HepG2 (cell line): ENCODE measurements around the gene KCNAB3. TPM values are rescaled to one million over a fixed set of nuclear protein-coding genes. Genes with fewer than 3 reads are reported as not detected.

ENCODE experiments used
- GZF1 ChIP-seq: sonication (generic); formaldehyde crosslinking; IDR thresholded peaks from 2 replicates; pipeline ENCODE4 v1.5.1; 2020; ENCODE audit warnings: mild to moderate bottlenecking, missing genetic modification reagents
- KAT8 ChIP-seq: IDR thresholded peaks from 2 replicates; pipeline ENCODE4 v1.6.1; 2016; ENCODE audit warnings: missing genetic modification reagents, missing compliant biosample characterization
- ZFP37 ChIP-seq: sonication (generic); formaldehyde crosslinking; IDR thresholded peaks from 2 replicates; pipeline ENCODE4 v1.4.0; 2020; ENCODE audit warnings: missing genetic modification reagents, borderline replicate concordance
- ZNF263 ChIP-seq: sonication (generic); formaldehyde crosslinking; IDR thresholded peaks from 2 replicates; pipeline ENCODE4 v1.4.0; 2020; ENCODE audit warnings: missing genetic modification reagents
- ZNF501 ChIP-seq: sonication (generic); formaldehyde crosslinking; IDR thresholded peaks from 2 replicates; pipeline ENCODE4 v1.5.1; 2020; ENCODE audit warnings: mild to moderate bottlenecking, moderate library complexity, missing genetic modification reagents
- ZNF547 ChIP-seq: sonication (generic); formaldehyde crosslinking; IDR thresholded peaks from 2 replicates; pipeline ENCODE4 v1.5.1; 2020; ENCODE audit warnings: mild to moderate bottlenecking, missing genetic modification reagents
- ZNF619 ChIP-seq: sonication (generic); formaldehyde crosslinking; IDR thresholded peaks from 2 replicates; pipeline ENCODE4 v1.4.0; 2020; ENCODE audit warnings: mild to moderate bottlenecking, missing genetic modification reagents
- polyA plus RNA-seq, 8 experiments: library from polyadenylated mRNA; depleted of rRNA in 3 of 8; stranded (reverse) in 7 of 8; unstranded in 1 of 8; fragments of >200 nt; fragmentation: Illumina TruSeq in 4 of 8; extraction: Trizol in 4 of 8; gene quantifications; 2 replicates each; pipeline versions ENCODE4 v1.2.1 to v1.2.3, GENCODE V29; 2011 to 2016; ENCODE audit warnings: low read depth in 4 of 8, missing spikeins in 1 of 8, mixed read lengths in 1 of 8; ENCODE audit not compliant: insufficient read depth in 1 of 8
- total RNA-seq, 5 experiments: library from RNA; depleted of rRNA; stranded (reverse); fragments of >200 nt; fragmentation: Illumina TruSeq; extraction: Trizol; gene quantifications; 2 replicates each; pipeline ENCODE4 v1.2.3, GENCODE V29; 2016; ENCODE audit warnings: low read depth in 1 of 5
- TF ChIP-seq, protein P1 (sequence below): sonication (generic); formaldehyde crosslinking; IDR thresholded peaks from 2 replicates; pipeline ENCODE4 v1.4.0; 2020; ENCODE audit warnings: missing genetic modification reagents, mild to moderate bottlenecking, borderline replicate concordance
- TF ChIP-seq, protein P2 (sequence below): sonication (generic); formaldehyde crosslinking; IDR thresholded peaks from 2 replicates; pipeline ENCODE4 v1.5.0; 2020; ENCODE audit warnings: missing genetic modification reagents
- TF ChIP-seq, protein P3 (sequence below), 2 experiments: sonication (generic) in 1 of 2; formaldehyde crosslinking in 1 of 2; IDR thresholded peaks; 2 replicates each; pipeline versions ENCODE4 v1.4.0 to v1.6.1; 2016 to 2020; ENCODE audit warnings: borderline replicate concordance in 1 of 2, low read depth in 1 of 2, mild to moderate bottlenecking in 1 of 2, missing genetic modification reagents in 1 of 2
- TF ChIP-seq, protein P4 (sequence below): sonication (generic); formaldehyde crosslinking; IDR thresholded peaks from 2 replicates; pipeline ENCODE4 v1.4.0; 2020; ENCODE audit warnings: mild to moderate bottlenecking, missing genetic modification reagents, borderline replicate concordance
- TF ChIP-seq, protein P5 (sequence below): sonication (generic); formaldehyde crosslinking; IDR thresholded peaks from 2 replicates; pipeline ENCODE4 v1.4.0; 2020; ENCODE audit warnings: missing genetic modification reagents

Gene KCNAB3
- total and polyA plus RNA-seq, 2 of the 13 experiments (the other 11 are each of a cell fraction or from before 2014, with no cell fraction given): 0.29 to 0.88 TPM

DNA sequence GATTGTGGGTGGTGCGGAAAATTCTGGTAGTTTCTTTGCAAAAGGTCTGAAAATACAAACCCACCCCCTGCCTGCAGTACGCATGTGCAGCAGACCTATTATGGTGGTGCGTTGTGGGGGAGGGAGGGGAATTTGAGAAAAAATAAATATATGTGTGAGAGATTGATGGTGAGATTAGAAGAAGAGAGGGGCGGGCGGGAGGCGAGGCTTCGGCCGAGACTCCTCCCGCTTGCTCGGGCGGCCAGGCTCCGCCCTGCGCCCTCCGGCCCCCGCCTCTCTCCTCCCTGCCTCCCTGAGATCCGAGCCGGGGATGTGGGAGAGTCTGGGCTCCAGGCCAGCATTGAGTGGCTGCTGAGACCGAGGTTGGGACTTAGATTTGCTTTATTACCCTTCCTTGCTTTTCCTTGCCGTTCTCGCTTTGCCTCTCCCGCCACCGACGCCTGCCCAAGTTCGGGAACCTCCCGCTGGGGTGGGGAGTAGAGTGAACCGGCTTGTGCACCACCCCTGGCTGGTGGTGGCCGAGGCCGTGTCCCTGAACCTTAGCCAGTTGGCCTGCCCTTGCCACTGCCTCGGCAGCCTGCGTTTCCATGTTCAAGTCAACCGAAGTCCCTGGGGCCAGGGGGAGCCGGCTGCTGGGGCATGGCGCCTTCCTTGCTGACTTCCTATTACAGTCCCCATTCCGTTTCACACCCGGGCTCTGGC, 42.0 kb downstream of the KCNAB3 start (continued):
- TF ChIP-seq, protein P1, sequence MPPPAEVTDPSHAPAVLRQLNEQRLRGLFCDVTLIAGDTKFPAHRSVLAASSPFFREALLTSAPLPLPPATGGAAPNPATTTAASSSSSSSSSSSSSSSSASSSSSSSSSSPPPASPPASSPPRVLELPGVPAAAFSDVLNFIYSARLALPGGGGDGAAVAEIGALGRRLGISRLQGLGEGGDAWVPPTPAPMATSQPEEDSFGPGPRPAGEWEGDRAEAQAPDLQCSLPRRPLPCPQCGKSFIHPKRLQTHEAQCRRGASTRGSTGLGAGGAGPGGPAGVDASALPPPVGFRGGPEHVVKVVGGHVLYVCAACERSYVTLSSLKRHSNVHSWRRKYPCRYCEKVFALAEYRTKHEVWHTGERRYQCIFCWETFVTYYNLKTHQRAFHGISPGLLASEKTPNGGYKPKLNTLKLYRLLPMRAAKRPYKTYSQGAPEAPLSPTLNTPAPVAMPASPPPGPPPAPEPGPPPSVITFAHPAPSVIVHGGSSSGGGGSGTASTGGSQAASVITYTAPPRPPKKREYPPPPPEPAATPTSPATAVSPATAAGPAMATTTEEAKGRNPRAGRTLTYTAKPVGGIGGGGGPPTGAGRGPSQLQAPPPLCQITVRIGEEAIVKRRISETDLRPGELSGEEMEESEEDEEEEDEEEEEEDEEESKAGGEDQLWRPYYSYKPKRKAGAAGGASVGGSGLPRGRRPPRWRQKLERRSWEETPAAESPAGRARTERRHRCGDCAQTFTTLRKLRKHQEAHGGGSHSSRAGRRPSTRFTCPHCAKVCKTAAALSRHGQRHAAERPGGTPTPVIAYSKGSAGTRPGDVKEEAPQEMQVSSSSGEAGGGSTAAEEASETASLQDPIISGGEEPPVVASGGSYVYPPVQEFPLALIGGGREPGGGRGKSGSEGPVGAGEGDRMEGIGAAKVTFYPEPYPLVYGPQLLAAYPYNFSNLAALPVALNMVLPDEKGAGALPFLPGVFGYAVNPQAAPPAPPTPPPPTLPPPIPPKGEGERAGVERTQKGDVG (CRISPR knock-in tag): 0 out of 2 replicates have a peak, but pooled peaks have one; percentile 59
- peak; percentile 45 for TF ChIP-seq KAT8 (CRISPR knock-in tag)
- TF ChIP-seq, protein P2, sequence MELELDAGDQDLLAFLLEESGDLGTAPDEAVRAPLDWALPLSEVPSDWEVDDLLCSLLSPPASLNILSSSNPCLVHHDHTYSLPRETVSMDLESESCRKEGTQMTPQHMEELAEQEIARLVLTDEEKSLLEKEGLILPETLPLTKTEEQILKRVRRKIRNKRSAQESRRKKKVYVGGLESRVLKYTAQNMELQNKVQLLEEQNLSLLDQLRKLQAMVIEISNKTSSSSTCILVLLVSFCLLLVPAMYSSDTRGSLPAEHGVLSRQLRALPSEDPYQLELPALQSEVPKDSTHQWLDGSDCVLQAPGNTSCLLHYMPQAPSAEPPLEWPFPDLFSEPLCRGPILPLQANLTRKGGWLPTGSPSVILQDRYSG (CRISPR knock-in tag): no peak
- TF ChIP-seq, protein P3, sequence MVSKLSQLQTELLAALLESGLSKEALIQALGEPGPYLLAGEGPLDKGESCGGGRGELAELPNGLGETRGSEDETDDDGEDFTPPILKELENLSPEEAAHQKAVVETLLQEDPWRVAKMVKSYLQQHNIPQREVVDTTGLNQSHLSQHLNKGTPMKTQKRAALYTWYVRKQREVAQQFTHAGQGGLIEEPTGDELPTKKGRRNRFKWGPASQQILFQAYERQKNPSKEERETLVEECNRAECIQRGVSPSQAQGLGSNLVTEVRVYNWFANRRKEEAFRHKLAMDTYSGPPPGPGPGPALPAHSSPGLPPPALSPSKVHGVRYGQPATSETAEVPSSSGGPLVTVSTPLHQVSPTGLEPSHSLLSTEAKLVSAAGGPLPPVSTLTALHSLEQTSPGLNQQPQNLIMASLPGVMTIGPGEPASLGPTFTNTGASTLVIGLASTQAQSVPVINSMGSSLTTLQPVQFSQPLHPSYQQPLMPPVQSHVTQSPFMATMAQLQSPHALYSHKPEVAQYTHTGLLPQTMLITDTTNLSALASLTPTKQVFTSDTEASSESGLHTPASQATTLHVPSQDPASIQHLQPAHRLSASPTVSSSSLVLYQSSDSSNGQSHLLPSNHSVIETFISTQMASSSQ (IDR thresholded peaks at IDR 0.05; ENCODE audit: low read depth): no peak
- TF ChIP-seq, protein P3 (CRISPR knock-in tag; IDR thresholded peaks at IDR 0.05; ENCODE audit: borderline replicate concordance): peak; percentile 49; the same call in 1 of the 2 replicates
- TF ChIP-seq ZFP37 (CRISPR knock-in tag): no peak
- TF ChIP-seq ZNF547: peak; percentile 82
- no peak for TF ChIP-seq GZF1 (CRISPR knock-in tag)
- TF ChIP-seq ZNF619 (CRISPR knock-in tag): peak; percentile 68; the same call in 1 of the 2 replicates
- TF ChIP-seq ZNF501 (CRISPR knock-in tag): peak; percentile 62; the same call in 1 of the 2 replicates
- peak; percentile 86 for TF ChIP-seq ZNF263 (CRISPR knock-in tag)
- TF ChIP-seq, protein P4, sequence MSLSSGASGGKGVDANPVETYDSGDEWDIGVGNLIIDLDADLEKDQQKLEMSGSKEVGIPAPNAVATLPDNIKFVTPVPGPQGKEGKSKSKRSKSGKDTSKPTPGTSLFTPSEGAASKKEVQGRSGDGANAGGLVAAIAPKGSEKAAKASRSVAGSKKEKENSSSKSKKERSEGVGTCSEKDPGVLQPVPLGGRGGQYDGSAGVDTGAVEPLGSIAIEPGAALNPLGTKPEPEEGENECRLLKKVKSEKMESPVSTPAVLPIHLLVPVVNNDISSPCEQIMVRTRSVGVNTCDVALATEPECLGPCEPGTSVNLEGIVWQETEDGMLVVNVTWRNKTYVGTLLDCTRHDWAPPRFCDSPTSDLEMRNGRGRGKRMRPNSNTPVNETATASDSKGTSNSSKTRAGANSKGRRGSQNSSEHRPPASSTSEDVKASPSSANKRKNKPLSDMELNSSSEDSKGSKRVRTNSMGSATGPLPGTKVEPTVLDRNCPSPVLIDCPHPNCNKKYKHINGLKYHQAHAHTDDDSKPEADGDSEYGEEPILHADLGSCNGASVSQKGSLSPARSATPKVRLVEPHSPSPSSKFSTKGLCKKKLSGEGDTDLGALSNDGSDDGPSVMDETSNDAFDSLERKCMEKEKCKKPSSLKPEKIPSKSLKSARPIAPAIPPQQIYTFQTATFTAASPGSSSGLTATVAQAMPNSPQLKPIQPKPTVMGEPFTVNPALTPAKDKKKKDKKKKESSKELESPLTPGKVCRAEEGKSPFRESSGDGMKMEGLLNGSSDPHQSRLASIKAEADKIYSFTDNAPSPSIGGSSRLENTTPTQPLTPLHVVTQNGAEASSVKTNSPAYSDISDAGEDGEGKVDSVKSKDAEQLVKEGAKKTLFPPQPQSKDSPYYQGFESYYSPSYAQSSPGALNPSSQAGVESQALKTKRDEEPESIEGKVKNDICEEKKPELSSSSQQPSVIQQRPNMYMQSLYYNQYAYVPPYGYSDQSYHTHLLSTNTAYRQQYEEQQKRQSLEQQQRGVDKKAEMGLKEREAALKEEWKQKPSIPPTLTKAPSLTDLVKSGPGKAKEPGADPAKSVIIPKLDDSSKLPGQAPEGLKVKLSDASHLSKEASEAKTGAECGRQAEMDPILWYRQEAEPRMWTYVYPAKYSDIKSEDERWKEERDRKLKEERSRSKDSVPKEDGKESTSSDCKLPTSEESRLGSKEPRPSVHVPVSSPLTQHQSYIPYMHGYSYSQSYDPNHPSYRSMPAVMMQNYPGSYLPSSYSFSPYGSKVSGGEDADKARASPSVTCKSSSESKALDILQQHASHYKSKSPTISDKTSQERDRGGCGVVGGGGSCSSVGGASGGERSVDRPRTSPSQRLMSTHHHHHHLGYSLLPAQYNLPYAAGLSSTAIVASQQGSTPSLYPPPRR (CRISPR knock-in tag): peak; percentile 68; the same call in 1 of the 2 replicates
- TF ChIP-seq, protein P5, sequence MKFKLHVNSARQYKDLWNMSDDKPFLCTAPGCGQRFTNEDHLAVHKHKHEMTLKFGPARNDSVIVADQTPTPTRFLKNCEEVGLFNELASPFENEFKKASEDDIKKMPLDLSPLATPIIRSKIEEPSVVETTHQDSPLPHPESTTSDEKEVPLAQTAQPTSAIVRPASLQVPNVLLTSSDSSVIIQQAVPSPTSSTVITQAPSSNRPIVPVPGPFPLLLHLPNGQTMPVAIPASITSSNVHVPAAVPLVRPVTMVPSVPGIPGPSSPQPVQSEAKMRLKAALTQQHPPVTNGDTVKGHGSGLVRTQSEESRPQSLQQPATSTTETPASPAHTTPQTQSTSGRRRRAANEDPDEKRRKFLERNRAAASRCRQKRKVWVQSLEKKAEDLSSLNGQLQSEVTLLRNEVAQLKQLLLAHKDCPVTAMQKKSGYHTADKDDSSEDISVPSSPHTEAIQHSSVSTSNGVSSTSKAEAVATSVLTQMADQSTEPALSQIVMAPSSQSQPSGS (CRISPR knock-in tag): no peak
